ENCODE measurements around the gene CAMK2B.

CAMK2B gene

DNA sequence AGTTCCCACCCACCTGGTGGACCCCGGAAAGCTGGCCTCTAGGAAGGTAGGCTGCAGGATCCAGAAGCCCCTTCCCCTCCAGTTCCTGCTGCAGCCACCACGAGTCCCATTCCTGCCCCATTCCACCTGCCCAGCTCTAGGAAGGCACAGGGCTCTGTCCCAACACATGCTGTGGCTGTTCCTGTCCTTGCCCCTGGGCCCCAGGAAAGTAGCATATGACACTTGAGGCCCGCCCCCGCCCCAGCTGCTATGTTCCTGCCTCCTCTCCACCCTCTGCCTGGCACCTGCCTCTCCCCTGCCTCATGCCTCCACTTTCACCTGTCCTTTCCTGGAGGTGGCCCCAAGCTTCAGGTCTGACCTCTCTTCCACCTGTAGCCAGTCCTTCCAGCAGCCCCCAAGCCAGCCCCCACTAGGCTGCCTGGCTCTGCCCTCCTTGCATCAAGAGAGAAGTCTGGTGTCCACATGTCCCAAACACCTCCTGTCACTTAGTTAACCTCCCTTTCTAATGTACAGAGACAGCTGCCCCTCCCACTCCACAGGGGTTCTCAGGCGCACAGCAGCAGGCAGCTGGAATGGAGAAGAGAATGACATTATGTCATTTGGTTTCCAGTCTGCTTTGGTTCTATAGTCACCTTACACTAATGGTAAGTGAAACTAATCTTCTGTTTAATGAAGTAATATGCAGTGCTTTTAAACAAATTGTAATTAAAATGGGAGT lies 101.9 kb downstream of the CAMK2B start:
- intact Hi-C loops (cut with DNase I): no loop called here
- DNase-seq: peak in 3 of 10 donors; percentile 40 to 67 (median 55)

DNA sequence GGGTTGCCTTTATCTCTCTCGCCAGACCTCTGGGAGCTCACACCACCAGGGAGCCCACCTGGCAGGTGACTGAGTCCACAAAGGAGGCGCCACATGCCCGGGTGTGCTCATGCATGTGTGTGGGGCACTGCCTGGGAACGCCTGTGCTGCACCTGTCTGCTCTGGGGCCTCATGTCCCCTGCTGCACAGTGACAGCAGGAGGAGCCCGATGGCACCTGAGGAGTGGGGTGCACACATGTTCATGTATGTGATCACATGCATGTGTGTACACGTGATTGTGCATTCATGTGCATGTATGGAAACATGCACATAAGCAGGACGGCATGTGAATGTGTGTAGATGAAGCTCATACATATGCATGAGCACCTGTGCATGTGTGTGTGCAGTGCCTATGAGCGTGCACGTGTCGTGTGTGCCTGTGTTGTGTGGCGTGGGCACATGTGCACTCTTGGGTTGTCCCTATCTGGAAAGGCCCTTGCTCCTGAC lies 102.6 kb downstream of the CAMK2B start:
- peak in 2 of 10 donors; percentile 63 to 65 for DNase-seq
- intact Hi-C loops (cut with DNase I): no loop called here

DNA sequence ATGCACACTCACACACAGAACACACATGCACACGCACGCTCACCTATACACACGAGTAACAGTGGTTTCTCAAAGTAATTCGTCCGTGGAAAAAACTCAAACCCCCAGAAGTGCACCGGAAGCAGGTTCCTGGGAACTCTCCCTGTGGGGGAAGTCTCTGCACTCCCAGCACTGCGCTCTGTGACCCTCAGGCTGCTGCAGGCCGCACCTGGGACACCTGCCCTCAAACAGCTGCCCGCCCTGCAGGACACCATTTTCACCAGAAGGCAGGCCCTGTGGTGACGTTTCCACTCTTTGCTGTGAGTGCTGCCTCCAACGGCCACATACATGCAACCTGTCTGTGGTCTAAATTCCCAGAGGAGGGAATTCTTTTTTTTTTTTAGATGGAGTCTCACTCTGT lies 103.3 kb downstream of the CAMK2B start:
- peak in 2 of 10 donors; percentile 7 to 53 for DNase-seq
- intact Hi-C loops (cut with DNase I): no loop called here

DNA sequence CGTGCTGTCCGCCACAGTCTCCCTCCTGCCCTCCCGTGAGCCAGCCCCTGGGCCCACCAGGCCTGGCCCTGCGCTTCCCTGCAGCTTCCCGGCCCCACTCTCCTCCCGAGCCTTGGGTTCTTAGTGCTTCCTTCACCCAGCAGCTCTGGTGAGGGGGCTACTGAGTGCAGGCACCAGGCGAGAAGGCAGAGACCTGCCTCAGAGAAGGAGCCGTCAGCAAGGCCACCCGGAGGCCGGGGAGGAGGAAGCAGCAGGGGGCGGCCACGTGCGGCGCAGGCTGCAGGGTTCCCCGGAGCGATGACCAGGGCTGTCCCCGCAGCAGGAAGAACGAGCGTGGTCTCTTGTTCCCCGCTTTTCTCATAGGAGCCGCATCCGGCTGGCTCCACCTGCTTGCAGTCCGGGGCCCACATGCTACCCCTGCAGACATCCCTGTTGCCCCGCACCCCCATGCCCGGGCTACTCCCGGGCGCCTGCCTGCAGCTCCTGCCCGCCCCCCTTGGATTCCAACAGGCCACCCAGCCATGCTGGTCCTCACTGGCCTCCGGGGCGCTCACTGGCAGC lies 104.1 kb downstream of the CAMK2B start:
- intact Hi-C loops (cut with DNase I): no loop called here
- peak in 4 of 10 donors; percentile 23 to 83 (median 62) for DNase-seq

DNA sequence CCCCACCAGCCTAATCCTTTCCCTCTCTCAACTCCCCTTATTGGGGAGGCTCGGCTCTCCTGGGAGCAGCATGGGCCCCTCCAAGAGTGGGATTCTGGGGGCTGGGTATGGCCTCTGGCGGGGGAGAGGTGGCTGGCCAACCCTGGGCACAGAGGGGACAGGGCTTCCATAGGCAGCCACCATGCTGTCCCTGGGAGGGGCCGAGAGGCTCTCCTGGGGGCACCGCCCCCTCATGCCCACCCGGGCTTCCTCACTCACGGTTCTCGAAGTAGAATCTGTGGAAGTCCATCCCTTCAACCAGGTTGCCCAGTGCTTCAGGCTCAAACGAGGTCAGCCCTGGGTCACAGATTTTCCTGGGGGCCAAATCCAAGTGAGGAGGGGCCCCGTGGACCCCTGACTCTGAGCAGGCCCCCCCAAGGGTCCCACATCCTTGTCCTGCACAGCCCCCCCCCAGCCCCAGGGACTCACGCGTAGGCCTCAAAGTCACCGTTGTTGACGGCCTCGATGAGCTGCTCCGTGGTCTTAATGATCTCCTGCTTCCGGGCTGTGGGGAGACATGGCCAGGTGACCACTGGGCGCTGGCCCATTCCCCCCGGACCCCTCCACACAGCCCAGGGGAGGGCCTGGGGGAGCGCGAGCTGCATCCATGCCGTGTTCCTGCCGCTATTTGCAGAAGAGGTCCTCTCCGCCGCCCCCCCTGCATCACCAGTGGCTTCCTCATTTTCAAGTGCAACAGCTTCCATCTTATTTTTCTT lies 104.9 kb downstream of the CAMK2B start:
- peak in 4 of 10 donors; percentile 20 to 75 (median 50) for DNase-seq
- intact Hi-C loops (cut with DNase I): no loop called here

DNA sequence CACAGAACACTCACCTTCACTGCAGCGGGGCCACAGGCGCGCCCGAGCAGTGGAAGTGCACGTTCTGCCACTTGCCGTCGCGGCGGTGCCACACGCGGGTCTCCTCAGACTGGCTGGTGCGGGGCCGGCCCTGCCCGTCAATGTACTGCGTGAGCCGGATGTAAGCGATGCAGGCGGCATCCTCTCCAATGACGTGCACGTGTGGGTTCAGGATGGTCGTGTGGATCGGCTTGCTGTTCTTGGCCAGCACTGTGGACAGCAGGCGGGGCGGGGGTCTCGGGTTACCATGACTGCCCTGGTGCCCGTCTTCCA lies 105.4 kb downstream of the CAMK2B start:
- DNase-seq: peak in 6 of 10 donors; percentile 8 to 76 (median 48)
- intact Hi-C loops (cut with DNase I): no loop called here

DNA sequence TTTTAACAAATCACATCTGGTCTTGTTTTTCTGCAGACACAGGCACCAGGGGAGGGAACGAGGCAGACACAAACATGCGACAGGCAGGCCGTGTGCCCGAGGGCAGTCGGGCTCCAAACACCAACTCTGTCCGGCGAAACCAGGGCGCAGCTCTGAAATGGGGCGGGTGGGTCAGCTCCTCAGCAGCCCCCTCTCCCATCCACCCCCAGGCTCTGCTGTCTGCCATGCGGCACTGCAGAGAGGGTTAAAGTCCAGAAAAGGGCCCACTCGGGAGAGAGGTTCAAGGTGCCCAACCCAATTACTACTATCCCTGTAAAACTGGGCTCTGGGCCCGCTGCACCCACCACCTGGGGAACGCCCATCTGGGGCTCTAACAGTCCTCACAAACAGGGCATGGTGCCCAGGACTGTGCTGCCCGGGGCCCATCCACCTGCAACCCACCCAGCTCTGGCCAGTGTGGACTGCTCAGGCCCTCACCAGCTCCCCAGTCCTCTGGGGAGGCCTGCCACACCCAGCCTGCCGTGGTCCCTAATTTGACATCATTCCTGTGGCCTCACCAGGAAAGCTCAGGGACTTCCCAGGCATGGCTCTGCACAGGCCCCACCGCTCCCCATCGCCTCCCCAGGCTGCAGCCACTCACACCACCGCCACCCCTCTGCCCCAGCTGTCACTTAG lies 105.9 kb downstream of the CAMK2B start:
- intact Hi-C loops (cut with DNase I): loop anchor here (10.0 kb wide), 1 partner anchor 345 kb away; no protein-coding TSS in a partner anchor
- peak in 5 of 10 donors; percentile 8 to 70 (median 60) for DNase-seq

DNA sequence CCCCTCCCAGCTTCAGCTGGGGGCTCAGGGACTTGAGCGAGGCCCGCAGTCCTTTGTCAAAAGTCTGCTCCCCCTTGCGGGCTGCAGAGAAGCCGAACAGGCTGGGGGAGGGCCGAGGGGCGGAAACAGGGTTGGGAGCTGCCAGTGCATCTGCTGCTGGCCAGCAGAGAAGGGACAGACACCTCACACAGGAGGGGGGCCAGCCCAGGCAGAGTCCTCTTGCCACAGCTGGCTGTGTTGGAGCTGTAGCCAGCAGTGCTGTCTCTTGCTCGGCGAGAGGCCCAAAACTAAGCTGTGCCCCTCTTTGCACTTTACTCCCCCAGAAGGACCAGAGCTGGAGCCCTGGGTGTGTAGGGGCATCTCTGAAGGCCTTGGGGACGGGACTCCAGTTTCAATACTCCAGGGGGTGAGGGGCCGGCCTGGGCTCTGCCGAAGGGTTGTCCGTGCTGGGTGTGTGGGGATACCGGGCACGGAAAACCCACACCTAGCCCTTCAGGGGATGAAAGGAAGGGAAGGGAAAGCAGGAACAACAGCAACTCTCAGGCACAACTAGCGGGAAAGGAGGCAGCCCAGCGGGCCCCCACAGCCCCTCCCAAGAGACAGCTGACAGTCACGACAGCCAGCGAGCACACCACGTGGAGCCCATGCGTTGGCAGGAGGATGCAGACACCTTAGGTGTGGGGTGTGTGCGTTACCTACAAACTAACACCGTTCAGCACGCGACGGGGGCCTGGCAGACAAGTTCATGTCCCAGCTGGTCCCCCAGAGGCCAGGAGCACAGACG lies 106.8 kb downstream of the CAMK2B start:
- intact Hi-C loops (cut with DNase I): loop anchor here (10.0 kb wide), 1 partner anchor 346 kb away; no protein-coding TSS in a partner anchor
- peak in 6 of 10 donors; percentile 10 to 89 (median 48) for DNase-seq

DNA sequence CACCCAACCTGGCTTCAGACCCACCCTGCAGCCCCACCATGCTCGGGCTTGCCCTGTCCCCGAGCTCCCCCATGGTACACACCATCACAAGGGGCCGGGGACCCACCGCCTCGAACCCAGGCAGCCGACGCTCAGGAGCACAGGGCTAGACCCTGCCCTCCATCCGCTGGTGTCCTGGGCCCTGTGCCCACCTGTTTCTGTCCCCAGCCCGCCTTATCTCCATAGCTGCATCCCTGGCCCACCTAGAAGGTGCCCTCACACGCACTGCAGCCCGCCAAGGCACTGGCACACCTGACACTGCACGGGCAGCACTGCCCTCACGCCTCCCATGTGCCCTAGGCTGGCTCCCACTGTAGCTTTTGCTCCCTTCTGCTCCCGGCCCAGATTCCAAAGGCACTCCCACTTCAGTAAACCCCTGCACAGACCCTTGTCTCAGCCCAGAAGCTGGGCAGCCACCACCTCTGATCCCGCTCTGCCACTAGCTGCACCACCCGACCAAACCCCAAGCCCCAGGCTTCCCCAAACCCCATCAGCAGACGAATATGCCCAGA lies 107.5 kb downstream of the CAMK2B start:
- DNase-seq: peak in 4 of 10 donors; percentile 23 to 78 (median 60)
- intact Hi-C loops (cut with DNase I): loop anchor here (10.0 kb wide), 1 partner anchor 347 kb away; no protein-coding TSS in a partner anchor

DNA sequence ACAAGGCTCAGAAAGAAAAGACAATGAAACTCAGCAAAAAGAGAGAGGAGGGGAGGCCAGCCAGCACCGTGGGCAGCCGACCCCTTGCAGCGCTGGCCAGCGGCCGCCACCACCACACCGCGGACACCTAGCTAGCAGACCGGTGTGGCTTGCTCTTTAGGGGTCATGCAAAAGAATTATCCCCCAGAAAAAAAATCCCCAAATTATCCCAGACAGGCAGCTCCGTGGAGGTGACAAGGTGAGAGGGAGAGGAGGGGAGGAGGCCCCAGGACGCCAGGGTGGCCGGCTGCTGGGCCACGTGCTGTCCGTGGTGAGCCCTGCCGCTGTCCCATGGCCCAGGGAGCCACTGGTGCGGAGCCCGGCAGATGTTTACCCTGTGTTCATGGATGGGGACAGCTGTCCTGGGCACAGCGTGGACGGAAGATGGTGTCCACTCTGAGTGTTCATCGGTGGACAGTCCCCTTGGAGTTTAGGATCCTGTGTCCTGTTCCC lies 108.1 kb downstream of the CAMK2B start:
- peak in 5 of 10 donors; percentile 9 to 81 (median 58) for DNase-seq

DNA sequence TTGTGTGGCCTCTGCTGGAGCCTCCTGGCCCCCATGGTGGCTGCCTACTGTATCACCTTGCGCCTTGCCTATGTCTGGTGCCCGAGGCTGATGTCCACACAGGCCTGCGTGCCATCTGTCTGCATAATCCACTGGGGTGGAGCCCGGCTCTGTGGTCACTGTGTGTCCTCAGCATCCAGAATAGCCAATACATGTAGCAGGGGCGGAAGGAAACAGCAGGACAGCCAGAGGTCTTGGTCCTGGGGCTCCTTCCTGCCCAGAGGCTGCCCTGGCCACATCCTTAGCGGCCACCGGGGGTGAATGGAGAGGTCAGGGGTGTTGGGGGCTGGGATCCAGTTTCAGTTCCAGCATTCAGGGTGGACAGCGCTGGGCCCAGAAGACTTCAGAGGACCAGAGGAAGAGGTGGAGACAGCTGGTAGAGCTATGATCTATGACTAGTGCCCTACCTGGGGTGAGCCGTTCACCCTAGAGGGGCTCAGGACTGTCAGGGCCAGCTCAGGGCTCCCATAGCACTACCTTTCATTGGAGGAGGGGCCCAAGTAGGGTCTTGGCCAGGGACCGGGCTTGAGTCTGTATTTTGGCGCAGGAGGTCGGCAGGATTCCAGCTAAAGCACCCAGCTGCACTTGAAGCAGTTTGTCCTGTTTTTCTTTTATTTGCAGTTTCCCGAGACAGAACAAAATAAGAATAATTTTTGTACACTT lies 108.7 kb downstream of the CAMK2B start:
- intact Hi-C loops (cut with DNase I): loop anchor here (10.0 kb wide), 1 partner anchor 348 kb away; no protein-coding TSS in a partner anchor
- DNase-seq: peak in 5 of 10 donors; percentile 27 to 81 (median 76)

More for the DNA sequence above, 108.1 kb downstream of the CAMK2B start:
- intact Hi-C loops (cut with DNase I): loop anchor here (10.0 kb wide), 1 partner anchor 348 kb away; no protein-coding TSS in a partner anchor

DNA sequence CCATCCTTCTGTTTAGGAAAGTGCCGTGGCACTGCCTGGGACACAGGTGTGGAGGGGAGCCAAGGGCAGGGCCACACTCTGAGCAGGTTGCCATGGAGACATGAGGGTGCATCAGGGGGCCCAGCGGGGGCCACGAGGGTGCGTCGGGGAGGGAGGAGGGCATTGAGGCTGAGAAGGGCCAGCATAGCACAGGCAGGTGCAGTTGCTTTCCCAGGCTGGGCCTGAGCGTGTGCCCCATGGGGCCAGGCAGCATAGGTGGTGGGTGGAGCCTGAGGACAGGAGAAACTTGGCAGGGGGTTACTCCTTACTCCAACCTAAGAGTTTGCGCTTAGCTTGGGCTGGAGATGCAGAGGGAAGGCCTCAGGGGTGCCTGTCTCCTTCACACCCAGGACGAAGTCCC lies 109.4 kb downstream of the CAMK2B start:
- intact Hi-C loops (cut with DNase I): loop anchor here (10.0 kb wide), 1 partner anchor 349 kb away; no protein-coding TSS in a partner anchor
- peak in 5 of 10 donors; percentile 12 to 68 (median 63) for DNase-seq

DNA sequence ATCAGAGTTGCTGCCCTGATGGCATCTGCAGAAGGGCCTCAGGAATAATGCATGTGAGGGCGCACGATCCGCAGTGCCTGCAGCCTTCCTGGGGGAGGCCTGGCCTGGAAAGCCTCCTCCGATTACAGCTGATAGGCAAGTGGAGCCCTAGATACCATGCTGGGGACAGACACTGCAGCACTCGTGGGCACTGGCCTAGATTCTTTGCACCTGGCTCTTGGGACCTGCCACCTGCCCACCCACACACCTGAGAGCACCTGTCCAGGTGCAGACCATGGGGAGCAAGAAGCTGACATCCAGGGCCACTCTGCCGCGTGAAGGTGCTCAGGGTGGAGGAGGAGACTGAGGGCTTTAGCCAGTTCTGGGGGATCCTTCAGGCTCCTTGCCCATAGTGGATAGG lies 109.9 kb downstream of the CAMK2B start:
- peak in 3 of 10 donors; percentile 9 to 72 (median 60) for DNase-seq
- intact Hi-C loops (cut with DNase I): loop anchor here (10.0 kb wide), 1 partner anchor 349 kb away; no protein-coding TSS in a partner anchor

DNA sequence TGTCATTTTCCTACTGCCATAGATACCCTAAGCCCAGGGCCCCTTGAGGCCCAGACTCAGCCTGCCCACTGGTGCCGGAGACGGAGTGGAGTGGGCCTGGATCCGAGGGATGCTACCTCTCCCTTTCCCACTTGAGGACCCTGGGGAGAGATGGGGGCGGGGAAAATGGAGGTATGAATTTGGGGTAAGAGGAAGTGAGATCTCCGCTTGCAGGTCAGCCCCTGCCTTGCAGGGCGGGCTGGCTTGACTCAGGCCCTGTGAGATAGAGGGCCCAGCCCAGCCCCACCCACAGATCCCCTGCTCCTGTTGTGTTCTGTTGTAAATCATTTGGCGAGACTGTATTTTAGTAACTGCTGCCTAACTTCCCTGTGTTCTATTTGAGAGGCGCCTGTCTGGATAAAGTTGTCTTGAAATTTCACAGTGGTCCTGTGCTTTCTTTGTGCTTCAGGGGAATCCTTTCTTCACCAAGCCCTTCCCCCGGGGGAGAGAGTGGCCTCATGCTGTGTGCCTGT lies 111.5 kb downstream of the CAMK2B start:
- peak in 3 of 10 donors; percentile 1 to 67 (median 62) for DNase-seq
- intact Hi-C loops (cut with DNase I): loop anchor here (10.0 kb wide), 1 partner anchor 351 kb away; no protein-coding TSS in a partner anchor

DNA sequence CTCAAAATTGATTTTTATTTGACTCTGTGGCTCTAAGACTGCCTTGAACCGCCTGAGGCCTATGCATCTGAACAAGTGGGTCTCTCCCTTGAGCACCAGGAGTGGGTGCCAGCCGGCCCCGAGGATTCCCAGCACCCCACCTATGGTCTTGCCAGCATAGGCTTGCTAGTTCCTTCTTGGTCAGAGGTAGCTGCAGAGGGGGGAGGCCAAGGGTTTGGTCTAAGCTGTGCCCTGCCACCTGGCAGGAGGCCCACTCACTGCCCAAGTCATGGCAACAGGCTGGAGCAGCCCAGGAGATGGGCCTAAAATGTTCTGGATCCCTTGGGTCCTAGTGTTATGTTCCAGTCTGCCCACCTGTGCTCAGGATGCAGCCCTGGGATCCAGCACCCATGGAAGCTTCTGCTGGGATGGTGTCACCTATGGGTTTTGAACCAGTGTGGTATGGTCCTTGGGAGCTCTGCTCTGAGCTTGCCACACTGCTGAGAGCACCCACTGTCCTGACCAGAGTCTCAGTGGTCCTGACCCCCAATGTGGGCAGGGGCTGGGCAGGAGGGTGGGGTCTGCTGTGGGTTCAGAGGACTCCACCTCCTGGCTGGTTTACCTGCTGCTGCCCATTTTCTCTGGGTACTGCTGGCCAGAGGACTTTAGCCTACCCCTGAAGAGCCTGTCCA lies 112.1 kb downstream of the CAMK2B start:
- intact Hi-C loops (cut with DNase I): loop anchor here (10.0 kb wide), 1 partner anchor 351 kb away; no protein-coding TSS in a partner anchor
- DNase-seq: peak in 5 of 10 donors; percentile 12 to 75 (median 59)

DNA sequence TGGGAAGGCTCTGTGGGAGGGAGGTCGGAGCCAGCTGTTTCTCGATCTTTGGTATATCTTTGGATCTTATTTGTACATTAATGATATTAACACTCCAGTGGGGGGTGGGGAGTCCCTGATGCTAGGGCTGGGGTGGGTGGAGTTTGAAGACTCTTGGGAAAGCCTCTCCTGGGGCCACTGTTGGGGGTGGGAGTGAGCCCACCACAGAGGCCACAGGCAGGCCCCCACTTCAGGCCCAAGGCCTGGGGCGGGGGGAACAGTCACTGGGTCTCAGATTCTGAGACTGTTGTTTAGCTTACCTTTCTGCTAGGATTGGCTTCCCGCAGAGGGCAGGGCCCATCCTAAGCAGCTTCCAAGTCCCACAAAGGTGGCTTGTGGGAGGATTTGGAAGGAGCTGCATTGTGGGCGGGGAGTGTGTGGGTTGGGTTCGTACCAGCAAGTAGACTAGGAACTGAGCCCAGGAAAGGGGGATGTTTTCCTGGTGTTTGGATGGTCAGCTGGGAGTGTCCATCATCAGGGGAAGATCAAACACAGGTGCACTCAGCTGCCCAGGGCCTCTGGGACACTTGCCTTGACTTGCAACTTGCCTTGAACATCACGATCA lies 112.7 kb downstream of the CAMK2B start:
- intact Hi-C loops (cut with DNase I): loop anchor here (10.0 kb wide), 1 partner anchor 352 kb away; no protein-coding TSS in a partner anchor
- DNase-seq: peak in 2 of 10 donors; percentile 11 to 80

DNA sequence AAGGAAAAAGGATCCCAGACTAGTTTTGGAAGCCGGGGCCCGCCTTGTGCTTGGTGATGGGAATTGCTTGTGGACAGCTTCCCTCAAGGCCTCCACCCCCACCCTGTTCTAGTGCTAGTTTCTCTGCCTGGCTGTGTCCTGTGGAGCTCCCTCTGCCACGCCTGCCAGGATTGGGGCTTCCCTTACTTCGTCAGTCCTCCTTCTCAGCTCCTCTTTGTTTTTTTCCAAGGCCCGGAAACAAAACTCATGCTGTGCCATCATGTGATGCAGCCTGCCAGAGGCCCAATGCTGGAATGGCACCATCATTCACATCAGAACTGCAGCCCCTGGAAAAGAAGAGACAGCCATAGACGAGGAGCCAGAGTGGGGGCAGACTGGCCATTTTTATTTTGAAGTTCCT lies 113.4 kb downstream of the CAMK2B start:
- intact Hi-C loops (cut with DNase I): loop anchor here (10.0 kb wide), 1 partner anchor 353 kb away; no protein-coding TSS in a partner anchor
- DNase-seq: peak in 9 of 10 donors; percentile 36 to 88 (median 48)

Data from posterior cingulate gyrus (tissue), 11 donors.